HS-5 (cell line): ENCODE measurements around the gene STC2.
"Not testable (repeated sequence)": the region's sequence is repeated elsewhere in the genome, so short reads cannot be mapped to it uniquely, and the experiment has no call there.

ENCODE experiments used
- DNase-seq: peaks from one replicate; pipeline ENCODE4 v3.0.0-alpha.2; 2012; ENCODE audit warnings: low read depth

Gene STC2

DNA sequence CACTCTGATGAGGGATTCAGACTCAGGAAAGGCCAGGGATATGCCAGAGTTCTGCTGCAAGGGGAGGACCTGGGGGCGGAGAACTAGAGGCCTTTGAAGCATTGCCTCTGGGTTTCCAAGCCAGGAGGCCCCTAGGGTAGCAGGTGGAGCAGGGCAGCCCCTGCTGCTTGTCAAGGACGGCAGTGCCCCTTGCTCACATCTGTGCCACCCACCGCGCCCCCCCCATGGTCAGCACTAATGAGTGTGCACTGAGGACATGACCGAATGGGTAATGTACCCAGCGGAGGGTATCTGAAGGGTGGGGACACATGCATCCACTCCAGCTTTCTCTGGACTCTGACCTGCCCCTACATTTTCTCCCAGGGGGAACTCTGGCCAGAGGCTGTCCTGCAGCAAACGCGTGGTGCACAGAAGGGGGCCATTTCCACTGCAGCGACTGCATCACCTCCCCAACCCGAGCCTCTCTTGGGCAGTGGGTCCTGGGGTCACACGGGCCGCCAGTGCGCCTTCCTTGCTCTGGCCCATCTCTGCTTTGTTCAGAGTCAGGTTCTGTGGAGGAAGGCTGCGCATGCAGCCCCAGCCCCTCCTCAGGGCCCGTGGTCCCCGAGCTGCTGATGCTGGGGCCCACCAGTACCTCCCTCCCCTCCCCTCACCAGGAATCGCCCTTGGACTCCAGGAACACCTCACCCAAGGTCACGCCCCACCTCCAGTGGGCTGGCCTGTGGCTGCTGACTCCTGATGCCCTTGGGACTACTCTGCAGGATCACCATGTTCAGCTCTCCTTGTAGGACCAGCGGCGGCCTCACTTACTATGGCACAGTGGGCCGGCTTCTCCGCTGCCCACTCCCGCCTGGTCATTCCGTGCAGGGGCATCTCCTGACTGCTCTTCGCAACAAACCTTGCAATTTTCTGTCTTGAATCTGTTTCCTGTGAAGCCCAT, 31.2 kb downstream of the STC2 start:
- no peak for DNase-seq

DNA sequence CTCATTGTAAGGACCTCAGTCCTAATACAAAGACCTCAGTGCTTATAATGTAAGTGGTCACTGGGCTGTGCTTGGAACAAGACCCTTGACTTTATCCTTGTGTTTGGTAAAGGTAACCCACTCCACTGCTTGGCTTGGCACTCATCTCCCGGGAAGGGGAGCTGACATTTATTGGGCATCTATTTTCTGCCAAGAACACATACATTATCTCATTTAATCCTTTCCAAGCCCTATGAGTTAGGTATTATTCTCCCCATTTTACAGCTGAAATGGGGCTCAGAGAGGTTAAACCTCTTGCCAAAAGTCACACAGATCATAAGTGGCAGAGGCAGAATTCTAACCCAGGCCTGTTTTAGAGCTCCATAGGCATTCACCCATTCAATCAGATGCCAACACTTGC, 32.4 kb downstream of the STC2 start:
- no peak for DNase-seq

DNA sequence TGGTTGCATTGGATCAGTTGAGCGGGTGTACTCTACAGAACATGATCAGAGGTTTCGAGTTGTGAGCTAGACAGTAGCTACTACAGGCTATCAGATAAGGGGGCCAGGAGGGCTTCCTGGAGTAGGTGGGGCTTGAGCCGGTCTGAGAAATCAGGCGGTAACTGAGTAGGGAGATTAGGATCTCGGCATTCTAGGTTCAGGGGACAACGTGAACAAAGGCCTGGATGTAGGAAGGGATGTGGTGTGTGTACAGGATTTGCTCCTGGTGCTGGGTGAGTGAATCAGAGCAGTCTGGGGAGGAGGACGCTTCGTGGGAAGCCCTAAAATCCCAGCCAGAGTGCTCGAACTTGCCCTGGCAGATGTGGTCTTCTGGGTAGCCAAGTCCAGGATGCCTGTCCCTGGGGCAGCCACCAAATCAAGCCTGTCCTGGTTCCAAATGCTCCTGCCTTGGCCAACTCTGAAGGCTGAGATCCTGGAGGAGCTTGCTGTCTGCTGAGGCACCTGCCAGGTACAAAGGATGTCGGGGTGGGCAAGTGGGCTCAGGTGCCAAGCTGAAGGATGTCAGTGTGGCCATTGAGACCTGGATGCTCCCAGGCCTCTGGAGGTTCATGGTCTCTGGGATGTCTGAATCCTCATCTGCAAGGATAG, 33.4 kb downstream of the STC2 start:
- DNase-seq: no peak

DNA sequence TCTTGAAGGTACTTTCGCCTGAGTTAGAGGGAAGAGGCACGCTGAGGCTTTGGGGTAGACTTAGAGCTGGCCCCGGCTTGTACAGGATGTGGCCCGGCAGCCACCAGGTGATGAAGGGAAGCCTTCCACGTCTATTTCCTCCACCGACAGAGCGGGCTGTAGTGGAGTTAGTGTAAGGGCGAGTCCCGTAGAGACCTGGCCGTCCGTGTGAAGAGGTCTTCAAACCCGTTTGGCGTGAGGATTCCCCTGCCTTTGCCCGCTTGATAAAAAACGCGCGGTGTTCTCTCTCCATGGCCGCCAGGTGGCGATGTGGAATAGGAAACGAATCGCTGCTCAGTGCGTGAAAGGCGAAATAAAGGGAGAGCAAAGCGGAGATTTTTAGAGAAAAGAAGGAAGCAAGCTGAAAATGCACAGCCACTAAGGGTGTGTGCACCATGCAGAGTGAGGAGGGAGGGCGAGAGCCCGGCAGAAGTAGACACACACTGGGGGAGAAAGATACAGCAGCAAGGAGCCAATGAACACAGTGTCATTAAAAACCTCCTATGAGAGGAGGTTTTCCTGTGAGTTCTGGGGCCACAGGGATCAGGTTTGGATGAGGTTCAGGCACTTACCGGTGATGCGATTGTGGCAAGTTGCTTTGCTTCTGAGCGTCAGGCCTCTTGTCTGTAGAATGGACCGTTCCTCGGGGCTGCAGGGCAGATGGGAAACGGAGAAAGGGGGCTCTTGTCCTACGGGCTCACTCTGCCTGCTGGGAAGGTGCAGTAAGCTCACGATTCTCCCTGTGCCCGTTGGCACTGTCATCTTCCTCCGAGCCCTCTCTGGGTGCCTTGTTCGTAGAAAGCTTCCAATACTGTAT, 34.2 kb downstream of the STC2 start:
- DNase-seq: peak; percentile 50

DNA sequence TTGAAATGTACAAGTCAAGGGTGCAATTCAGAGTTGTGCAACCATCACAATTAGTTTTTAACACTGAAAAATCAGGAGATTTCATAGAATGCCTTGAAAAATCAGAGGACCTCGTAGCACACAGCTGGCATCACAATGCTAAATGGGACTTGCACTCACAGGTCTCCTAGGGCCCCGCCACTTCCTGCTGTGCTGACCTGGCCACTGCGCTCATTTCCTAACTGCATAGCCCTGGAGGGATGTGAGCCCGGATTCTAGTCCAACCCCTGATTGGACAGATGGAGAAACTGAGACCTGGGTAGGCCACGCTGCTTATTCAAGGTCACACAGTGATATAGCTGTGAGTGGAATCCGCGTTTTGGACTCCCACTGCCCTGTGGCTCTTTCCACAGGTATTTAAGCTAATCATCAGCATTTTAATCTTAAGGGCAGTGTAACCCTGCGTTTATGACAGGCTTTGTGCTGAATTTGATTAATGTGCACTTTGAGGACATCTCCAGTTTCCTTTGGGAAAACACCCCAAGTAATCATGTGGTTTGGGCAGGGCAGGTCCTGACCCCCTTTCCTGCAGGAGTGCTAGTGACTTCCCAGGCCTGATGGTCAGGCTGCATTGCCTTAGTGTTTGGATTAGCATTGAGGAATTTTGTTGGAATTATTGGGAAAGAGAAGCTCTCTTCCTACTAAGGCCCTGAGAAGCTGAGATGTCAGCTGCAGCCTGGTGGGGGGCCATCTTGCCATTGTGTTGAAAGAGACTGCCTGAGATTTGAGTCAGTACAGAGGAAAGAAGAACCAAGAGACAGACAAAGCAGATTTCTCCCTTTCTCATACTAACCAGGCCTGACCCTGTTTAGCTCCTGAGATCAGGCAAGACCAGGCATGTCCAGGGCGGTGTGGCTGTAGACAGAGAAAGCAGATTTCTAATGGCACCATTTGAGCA, 36.2 kb downstream of the STC2 start:
- DNase-seq: no peak

DNA sequence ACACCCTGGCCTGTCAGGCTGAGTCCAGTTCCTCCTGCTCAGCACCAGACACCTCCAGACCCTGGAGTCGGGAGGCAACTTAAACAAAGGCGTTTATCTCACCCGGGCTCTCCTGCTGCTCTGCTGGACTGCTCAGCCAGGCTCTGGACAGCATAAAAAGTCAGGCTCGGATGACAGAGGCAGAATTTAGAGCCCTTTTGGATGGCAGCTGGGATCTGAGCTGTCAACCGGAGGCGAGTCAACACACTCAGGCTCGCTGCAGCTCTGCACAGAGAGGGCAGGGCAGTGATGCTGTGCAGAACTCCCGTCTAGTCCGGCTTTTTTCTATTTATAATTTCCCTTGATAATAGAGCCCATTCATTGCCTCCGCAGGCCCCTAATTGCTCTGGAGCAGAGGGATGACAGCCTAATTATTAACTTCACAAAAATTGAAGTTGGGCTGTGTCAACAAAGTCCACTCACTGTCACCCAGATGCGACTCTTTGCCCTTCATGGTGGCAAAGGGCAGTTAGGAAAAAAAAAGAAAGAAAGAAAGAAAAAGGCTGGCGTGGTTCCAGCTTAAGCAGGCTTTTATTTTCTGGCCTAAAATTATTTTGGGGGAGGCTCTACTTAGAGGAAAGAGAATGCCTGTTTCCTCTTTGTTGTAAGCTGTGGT, 37.6 kb downstream of the STC2 start:
- no peak for DNase-seq

DNA sequence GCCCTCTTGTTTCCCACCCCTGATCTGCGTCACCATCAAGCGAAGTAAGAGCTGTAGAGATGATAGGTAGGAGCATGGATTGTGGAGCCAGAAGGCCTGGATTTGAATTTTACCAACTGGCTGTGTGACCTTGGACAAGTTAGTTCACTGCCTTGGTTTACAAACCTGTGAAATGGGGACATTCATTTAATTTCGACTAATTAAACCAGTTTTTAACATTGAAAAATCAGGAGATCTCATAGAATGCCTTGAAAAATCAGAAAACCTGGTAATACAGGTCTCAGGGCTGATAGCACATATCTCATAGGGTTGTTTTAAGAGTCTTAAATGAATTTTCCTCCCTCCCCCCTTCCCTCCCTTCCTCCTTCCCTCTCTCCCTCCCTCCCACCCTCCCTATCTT, 38.8 kb downstream of the STC2 start:
- no peak for DNase-seq

DNA sequence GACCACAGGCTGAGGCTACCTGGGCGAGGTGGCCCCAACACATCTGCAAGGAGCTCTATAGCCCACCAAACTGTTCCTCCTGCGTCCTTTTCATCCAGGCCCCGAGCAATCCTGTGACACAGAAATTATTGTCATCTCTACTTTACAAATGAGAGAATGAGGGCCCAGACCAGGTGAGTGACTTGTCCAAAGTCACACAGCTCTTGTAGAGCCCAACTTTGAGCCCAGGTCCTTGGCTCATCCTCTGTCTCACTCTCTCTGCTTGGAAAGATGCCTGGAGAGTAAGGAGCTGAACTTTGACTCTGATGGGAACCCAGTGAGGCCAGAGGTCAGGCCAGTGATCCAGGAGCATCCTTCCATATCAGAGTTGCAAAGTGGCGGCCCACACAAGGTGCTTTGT, 39.6 kb downstream of the STC2 start:
- no peak for DNase-seq

DNA sequence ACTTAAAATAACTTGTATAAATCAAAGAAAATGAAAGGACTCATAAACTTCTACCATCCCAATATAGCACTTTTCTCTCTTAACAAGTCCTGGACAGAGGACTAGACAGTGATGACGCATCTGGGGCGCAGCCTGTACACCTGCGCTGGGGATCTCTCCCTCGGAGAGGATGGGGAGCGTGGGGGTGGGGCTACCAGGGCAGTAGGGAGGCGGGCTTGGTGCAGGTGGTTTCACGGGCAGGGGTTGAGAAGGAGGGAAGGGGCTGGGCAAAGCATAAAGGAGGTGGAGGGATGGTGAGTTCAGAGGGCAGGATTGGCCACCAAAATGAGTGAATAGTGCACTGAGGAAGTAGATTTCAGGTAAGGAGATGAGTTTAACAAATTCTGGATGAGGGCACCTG, 41.1 kb downstream of the STC2 start:
- DNase-seq: no peak

DNA sequence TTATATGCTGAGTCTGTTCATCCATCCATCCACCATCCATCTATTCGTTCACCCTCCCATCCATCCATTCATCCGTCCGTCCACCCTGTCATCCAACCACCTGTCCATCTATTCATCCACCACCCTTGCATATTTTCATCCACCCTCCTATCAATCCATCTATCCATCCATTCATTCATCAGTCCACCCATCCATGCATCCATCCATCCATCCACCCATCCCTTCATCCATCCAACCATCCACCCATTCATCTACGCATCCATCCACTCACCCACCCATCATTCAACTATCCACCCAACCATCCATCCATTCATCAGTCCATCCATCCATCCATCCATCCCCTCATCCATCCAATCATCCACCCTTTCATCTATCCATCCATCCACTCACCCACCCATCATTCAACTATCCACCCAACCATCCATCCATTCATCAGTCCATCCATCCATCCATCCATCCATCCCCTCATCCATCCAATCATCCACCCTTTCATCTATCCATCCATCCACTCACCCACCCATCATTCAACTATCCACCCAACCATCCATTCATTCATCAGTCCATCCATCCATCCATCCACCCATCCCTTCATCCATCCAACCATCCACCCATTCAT, 43.8 kb downstream of the STC2 start:
- DNase-seq: not testable (repeated sequence)

DNA sequence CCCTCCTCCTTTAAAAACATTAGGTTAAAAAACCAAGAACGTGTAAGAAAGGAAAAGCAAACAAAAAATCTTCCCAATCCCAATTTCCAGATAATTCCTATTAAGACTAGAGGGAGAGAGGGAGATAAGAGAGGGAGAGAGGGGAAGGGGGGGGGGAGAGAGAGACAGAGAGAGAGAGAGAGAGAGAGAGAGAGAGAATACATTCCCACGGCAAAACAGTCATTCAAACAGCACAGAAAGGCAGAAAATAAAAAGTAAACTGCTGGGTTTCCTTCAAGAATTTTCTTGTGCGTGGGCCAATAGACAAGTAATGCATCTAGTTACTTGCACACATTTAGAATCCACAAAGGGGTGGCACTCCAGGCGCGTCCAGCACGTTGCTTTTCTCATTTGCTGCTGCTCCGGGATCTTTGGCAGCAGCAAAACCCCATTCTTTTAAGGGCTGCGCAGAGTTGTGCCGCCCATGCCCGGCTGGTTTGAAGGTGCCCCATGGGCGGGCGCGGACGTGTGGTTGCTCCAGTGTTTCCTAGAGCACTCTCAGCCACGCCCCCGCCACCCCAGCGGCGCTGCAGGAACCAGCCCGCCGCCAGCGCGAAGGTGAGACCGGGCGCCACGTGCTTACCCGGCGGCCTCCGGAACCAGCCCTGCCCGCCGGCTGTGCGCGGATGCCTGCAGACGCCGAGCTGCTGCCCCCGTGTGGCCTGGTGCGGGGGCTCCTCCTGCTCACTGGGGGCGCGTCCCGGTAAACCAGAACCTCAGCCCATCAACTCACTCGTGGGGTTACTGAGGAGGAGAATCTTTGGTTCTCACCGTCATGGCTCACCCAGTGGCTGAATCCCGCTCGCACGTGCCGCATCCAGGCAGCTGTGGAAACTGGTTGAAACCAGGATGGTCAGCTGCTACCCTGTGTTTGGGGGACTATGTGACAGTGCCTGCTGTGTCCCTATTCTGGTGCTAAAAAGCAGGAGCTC, 44.6 kb downstream of the STC2 start:
- peak; percentile 35 for DNase-seq

DNA sequence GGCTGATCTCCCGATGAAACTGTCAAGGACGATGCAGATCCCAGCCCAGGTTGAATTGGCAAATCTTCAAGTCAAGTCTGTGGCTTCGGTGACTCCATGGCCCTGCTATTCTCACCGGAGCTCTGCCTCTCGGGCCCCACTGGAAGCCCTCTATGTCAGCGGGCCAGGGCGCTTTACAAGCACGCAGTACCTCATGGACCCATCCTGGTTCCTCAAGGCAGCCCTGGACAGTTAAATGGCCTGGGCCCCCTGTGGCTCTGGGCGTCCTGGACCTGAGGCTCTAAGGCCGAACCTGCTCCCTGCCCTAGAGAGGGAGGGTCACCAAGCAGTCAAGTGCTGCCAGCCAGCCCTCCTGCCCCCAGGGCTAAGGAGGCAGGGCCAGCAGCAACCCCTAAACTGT, 45.3 kb downstream of the STC2 start:
- DNase-seq: no peak

DNA sequence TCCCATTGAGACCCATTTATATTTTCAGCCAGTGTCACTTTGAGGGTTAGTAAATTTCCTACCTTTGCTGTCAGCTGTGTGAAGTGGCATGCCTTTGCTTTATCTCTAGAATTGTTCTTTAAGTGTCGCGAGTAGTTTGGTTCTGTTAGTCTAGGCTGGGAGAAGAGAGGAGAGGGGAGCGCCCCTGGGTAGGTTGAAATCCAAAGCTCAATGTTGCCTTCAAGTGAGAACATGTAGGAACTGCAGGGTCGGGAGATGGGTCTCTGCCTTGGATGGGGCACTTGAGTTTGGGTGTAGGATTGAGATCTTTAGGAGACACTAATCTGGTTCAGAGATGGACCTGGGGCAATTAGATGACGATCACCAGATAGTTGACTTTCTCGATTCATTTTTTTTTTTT, 46.3 kb downstream of the STC2 start:
- no peak for DNase-seq

DNA sequence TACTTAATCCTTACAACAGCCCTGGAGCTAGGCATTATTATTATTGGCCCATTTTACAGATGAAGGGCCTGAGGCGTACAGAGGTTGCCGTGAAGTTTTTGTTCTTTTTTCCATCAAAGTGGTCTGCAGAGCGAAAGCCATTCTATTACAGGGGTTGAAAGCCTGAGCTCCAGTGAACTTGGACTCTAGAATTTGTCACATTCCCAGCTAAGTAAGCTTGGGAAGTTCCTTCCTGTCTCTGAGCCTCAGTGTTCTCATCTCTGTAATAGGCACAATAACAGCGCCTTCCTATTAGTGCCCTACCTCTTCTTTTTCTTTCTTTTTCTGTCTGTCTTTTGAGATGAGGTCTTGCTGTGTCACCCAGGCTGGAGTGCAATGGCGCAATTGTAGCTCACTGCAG, 49.0 kb downstream of the STC2 start:
- DNase-seq: no peak

DNA sequence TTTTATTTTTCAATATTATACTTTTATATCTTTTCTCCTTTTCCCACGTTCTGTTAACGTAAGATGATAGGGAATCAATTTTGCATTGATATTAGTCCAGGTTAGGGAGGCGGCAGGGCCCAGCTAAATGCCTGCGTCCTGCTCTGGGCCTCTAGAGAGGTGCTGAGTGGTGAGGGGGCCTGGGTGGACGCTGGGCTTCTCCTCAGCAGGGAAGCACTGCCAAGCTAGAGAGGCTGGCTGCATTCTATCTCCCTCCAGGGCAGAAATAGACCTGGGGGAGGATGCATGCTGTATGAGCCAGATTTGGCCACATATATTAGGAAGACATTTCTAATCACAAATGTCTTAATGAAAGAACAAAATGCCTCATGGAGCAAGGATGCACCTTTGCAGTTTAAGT, 49.6 kb downstream of the STC2 start:
- no peak for DNase-seq

DNA sequence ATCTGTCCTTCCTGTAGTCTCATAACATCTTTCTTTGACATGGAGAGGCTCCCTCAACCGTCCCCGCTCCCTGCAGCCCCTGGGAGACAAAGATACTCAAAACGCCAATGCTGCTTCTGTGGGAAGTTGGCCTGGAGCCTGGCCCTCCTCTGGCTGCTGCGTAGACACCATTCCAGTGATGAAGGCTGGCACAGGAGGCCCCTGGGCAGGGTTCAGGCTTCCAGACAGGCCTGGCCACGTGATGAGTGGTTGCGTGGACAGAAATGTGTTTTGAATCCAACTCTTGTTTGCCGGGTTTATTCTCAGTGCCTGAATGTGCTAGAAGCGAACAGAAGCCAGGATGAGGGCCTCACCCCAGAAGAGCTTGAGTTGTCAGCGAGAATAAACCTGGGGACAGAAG, 50.0 kb downstream of the STC2 start:
- no peak for DNase-seq

DNA sequence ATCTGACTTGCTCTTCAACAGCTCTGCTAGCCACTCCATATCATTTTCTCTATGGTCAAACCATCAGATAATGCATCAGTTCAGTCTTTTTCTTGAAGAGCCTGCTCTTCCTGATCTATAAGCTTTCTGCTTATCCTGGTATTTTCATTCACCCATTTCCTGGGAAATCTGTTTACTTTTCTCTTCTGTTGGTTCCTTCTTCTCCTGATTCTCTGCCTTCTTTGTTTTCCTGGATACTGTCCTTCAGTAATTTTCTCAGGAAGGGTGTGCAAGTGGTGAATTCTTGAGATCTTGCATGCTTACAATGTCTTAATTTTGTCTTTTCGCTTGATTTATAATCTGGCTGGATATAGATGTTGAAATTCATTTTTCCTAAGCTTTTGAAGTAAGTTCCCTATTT, 53.4 kb downstream of the STC2 start:
- DNase-seq: no peak

DNA sequence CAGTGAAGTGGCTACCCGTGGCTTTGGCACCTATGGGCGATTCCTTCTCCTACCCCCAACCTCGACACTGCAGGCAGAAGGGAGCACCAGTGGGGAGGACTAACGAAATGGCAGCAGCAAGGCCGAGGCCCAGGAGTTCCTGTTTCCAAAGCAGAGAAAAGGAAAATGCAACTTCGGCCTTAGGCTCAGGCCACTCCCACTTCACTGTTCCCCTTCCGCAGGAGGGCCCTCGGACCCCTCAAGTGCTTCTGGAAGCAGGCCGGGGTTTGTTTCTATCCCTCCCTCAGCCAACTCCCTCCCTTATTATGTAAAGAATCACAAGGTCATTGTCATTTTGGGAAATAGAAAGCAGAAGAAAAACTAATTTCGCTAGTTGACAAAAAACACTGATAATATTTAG, 56.8 kb downstream of the STC2 start:
- no peak for DNase-seq

DNA sequence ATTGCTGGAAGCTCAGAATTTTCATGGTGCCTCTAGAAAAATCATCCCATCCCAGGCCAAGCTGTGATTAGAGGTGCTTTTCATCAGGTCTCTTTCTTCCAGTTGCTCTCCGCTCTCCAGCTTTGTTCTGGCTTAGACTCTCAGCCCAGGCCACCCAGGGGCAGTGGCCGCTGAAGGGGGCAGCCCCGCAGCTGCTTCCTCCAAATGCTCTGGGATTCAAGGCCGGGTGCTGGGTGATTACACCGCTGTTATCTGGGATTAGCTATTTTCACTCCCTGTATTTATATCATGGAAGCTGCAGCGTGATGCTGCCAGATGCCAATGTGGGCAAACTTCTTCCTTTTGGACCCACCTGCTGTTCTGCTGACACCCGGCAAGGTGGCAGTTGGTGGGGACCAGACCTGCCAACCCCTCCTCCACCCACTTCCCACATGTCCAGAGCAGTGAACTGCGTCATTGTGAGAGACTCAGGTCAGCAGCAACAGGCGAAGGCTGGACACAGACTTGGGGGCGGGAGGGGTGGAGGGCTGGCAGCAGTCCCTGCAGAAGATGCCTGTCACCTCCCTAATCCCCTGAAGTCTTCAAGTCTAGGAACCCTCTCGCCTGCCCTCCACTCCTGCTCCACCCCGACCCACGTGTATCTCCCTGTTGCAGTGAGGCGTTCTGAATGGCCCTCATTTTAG, 59.3 kb downstream of the STC2 start:
- no peak for DNase-seq
